NB4 (cell line): Measurements from ENCODE around the gene ATF5.
"Not testable (repeated sequence)": the region's sequence is repeated elsewhere in the genome, so short reads cannot be mapped to it uniquely, and the experiment has no call there.

Experiments
- CTCF ChIP-seq: IDR thresholded peaks from one replicate; pipeline ENCODE4 v1.5.1; 2012; ENCODE audit warnings: low read depth, low read length
- MAX ChIP-seq: IDR thresholded peaks from 2 replicates; pipeline ENCODE4 v1.6.1; 2011; ENCODE audit warnings: low read depth, low read length
- MYC ChIP-seq: IDR thresholded peaks from 2 replicates; pipeline ENCODE4 v1.6.1; 2011; ENCODE audit warnings: low read depth, low read length
- POLR2A ChIP-seq: IDR thresholded peaks from 2 replicates; pipeline ENCODE4 v1.6.1; 2011; ENCODE audit warnings: mild to moderate bottlenecking; ENCODE audit not compliant: insufficient read length; ENCODE audit errors: extremely low read depth

GRCh38 chr19:49959892-49960291, 30.9 kb downstream of the ATF5 start:
- TF ChIP-seq CTCF, MYC, MAX, POLR2A: not testable (repeated sequence)
